Measurements from ENCODE around the gene ASMTL.

GRCh38 chrX:1417921-1418771, 34.6 kb downstream of the ASMTL start:
- TF ChIP-seq CTCF (IDR thresholded peaks at IDR 0.05) (no peak), POLR2A (IDR thresholded peaks at IDR 0.05) (no peak)

All from prostate gland (tissue), 2 donors.